GM12865 (cell line): Measurements from ENCODE around the gene AKAP8.

Experiments used
- DNase-seq: peaks from one replicate; pipeline ENCODE4 v3.0.0; 2010; ENCODE audit warnings: low read depth
- H3K4me3 ChIP-seq: 2 replicates; pipeline ENCODE4 v1.5.1; 2011; ENCODE audit warnings: mild to moderate bottlenecking, low read depth, low read length, control low read depth
- TF ChIP-seq, protein P1 (sequence below): IDR thresholded peaks from 2 replicates; pipeline ENCODE4 v1.5.1; 2011; ENCODE audit warnings: low read length, control low read depth, low read depth, inconsistent platforms; ENCODE audit not compliant: insufficient read depth; ENCODE audit errors: missing control alignments

Gene AKAP8

DNA sequence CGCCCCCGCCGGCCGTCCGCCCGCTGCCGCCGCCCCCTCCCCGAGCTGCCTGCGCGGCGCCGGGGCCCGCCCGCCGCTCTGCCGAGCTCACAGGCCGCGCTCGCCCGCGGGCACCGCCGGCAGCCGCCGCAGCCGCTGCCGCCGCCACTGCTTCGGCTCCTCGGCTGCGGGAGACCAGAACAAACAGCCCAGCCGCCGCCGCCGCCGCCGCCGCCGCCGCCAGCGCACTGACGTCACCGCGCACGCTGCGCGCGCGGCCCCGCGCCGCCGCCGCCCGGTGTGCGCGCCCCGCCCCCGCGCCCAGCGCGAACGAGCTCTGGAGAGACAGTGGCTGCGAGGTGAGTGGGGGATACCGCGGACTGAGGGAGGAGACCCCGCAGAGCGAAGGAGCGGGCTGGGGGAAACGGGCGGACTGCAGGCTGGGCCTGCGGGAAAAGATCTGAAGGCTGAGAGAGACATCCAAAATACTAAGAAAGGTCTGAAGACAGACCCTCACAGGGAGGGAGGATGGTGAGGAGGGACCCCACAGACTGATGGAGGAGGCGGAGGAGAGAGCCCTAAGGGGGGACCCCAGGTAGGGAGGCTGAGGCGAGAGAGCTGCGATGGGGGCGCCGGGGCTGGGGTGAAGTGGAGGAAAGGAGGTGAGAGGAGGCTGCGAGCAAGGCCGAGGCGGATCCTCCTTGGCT, 47.1 kb downstream of the AKAP8 start, which contains the start of gene BRD4:
TSS of gene BRD4 (minus strand) at position 229 of the 686 bp plus-strand sequence. CDS start 59,440 bp downstream, outside the sequence.
- TF ChIP-seq, protein P1, sequence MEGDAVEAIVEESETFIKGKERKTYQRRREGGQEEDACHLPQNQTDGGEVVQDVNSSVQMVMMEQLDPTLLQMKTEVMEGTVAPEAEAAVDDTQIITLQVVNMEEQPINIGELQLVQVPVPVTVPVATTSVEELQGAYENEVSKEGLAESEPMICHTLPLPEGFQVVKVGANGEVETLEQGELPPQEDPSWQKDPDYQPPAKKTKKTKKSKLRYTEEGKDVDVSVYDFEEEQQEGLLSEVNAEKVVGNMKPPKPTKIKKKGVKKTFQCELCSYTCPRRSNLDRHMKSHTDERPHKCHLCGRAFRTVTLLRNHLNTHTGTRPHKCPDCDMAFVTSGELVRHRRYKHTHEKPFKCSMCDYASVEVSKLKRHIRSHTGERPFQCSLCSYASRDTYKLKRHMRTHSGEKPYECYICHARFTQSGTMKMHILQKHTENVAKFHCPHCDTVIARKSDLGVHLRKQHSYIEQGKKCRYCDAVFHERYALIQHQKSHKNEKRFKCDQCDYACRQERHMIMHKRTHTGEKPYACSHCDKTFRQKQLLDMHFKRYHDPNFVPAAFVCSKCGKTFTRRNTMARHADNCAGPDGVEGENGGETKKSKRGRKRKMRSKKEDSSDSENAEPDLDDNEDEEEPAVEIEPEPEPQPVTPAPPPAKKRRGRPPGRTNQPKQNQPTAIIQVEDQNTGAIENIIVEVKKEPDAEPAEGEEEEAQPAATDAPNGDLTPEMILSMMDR: no peak
- H3K4me3 ChIP-seq: peak within 1 kb of the TSS; percentile 100
- peak; percentile 81 for DNase-seq

DNA sequence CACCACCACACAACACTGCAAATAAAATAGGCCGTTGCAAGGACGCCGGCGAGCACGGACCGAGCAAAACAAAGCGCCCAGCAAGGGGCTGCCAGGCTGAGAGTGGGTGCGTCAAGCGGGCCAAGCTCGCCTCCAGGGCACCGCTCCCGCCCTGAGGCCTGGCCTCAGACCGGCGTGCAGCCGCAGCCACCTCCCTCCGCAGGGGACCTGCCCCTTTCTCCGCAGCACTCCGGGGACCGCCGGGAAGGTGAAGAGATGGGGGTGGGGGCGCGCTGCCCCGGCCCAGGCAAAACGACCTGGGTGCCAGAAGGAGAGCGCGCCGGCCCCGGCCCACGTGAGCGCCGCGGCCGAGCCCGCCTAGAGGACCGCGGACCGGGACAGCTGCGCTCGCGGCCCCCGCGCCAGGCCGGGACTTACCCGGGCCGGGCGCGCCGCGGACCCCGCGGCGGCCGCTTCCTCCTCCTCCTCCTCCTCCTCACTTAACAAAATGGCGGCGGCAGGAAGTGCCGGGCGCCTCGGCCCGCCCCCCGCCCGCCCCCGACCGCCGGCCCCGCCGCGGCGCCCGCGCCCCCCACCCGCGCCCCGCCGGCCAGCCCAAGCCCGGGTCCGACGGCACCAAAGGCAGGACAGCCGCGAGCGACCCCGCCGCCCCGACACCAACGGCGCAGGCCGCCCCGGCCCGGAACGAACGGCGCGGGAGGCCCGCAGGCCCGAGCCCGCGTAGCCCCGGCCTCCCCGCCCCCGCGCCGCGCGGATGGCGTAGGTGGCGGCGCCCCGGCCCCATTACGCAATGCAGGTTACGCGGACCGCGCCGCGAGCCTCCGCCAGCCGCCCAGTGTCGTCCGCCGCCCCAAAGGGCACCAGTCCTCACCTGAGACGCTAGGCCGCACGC, 47.9 kb downstream of the AKAP8 start:
- H3K4me3 ChIP-seq: peak overlapping the region; percentile 80
- peak; percentile 67 for DNase-seq
- TF ChIP-seq, protein P1: no peak

DNA sequence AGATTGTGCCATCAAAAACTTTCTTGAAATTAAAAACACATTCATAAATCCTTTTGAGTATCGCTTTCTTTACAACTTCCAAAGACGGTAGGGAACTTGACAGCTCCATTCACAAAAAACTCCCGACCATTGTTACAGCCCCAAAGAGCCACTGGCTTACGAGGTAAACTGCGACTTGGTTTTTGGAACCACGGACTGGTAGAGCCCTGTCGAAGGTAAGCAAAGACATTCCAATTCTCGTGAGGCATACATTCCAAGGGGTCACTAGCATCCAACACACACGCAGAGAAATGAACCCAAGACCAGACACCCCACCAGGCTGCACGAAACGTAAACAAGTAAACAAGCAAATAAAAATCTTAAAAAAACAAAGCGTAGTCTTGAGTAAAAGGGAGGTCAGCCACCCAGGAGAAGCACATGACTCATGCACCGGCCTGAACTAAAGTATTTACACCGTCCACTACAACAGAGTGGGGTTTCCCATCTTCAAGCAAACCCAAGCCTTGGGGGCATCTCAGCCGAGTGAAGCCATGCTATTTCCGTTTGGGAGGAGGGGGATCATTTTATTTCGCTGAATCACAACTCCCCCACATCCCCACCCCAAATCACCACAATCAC, 48.7 kb downstream of the AKAP8 start:
- peak; percentile 41 for DNase-seq
- H3K4me3 ChIP-seq: peak overlapping the region; percentile 80
- TF ChIP-seq, protein P1: no peak

GRCh38 chr19:15328312-15328711, 51.3 kb downstream of the AKAP8 start:
- TF ChIP-seq, protein P1: no peak
- H3K4me3 ChIP-seq: no peak overlapping the region
- no peak for DNase-seq

DNA sequence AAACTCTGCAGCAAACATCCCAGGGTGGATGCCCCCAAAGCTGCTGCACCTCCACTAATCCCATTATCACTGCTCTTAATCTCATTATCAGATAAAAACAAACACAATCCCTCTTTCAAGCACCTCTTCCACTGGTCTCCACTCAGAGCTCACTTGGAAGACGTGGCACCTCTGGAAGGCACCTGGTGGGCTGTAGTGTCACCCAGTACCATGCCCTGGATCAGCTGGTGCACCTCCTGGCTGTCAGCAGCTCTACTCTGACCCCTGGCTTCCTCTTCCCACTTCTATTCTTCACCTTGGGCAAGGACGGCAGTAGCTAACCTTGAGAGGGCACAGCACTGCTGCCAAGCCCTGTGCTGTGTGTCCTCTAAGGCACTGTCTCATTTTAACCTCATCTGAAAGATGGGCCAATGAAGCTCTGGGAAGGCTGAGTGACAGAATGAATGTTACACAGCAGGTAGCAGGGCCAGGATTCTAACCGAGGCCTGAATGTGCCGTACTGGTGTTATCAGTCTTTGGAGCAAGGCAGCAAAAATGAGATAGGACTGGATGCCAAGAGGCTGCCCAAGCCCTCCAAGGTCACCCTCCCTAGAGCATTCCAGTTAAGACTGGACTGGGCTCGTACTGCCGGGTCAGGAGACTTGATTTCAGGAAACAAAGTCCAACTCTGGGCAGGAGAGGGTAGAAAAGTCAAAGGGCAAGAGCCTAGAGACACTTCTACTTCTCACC, 54.6 kb downstream of the AKAP8 start:
- DNase-seq: no peak
- no peak overlapping the region for H3K4me3 ChIP-seq
- TF ChIP-seq, protein P1: no peak

GRCh38 chr19:15323496-15324235, 55.9 kb downstream of the AKAP8 start:
- no peak overlapping the region for H3K4me3 ChIP-seq
- DNase-seq: peak; percentile 21
- TF ChIP-seq, protein P1: no peak
